DOHH2 (cell line): ENCODE measurements around the gene PPM1H.
A peak's percentile ranks its signal among the peaks of the same experiment; 100 is the strongest.

Experiments
- H3F3A ChIP-seq: fragments of 200-600 bp; sonication (generic), shearing (Covaris generic); 2 replicates; pipeline ENCODE4 v1.6.0; 2016; ENCODE audit warnings: antibody characterized with exemption, mild to moderate bottlenecking; ENCODE audit not compliant: control insufficient read depth, insufficient read depth
- H3K27ac ChIP-seq: fragments of 200-600 bp; sonication (generic); 2 replicates; pipeline ENCODE4 v1.5.1; 2014; ENCODE audit warnings: low read depth, mild to moderate bottlenecking, low read length, moderate library complexity
- H3K27me3 ChIP-seq: fragments of 200-600 bp; sonication (generic); 2 replicates; pipeline ENCODE4 v1.6.1; 2014; ENCODE audit warnings: mild to moderate bottlenecking, low read length, mixed read lengths; ENCODE audit not compliant: control insufficient read depth
- H3K36me3 ChIP-seq: fragments of 200-600 bp; sonication (generic); 2 replicates; pipeline ENCODE4 v1.6.1; 2014; ENCODE audit warnings: mild to moderate bottlenecking, low read length, moderate library complexity, mixed read lengths; ENCODE audit not compliant: control insufficient read depth
- H3K4me1 ChIP-seq: fragments of 200-600 bp; sonication (generic); 2 replicates; pipeline ENCODE4 v1.6.1; 2014; ENCODE audit warnings: mild to moderate bottlenecking, low read length, mixed read lengths; ENCODE audit not compliant: control insufficient read depth
- H3K4me2 ChIP-seq: fragments of 200-600 bp; sonication (generic); 2 replicates; pipeline ENCODE4 v1.6.0; 2014; ENCODE audit warnings: mild to moderate bottlenecking, low read length, moderate library complexity
- H3K4me3 ChIP-seq: fragments of 200-600 bp; sonication (generic); 2 replicates; pipeline ENCODE4 v1.5.1; 2014; ENCODE audit warnings: mild to moderate bottlenecking, low read length, mixed read lengths
- H3K79me2 ChIP-seq: fragments of 200-600 bp; sonication (generic); 2 replicates; pipeline ENCODE4 v1.6.1; 2014; ENCODE audit warnings: mild to moderate bottlenecking, low read length, mixed read lengths; ENCODE audit not compliant: control insufficient read depth
- H3K9me2 ChIP-seq: fragments of 200-600 bp; sonication (generic); replicated peaks from 2 replicates; pipeline ENCODE4 v1.6.1; 2014; ENCODE audit warnings: mild to moderate bottlenecking, low read length, mixed read lengths; ENCODE audit not compliant: control insufficient read depth
- H3K9me3 ChIP-seq: fragments of 200-600 bp; sonication (generic); 2 replicates; pipeline ENCODE4 v1.6.1; 2014; ENCODE audit warnings: antibody characterized with exemption, low read length, mixed read lengths; ENCODE audit not compliant: control insufficient read depth, insufficient read depth
- H4K20me1 ChIP-seq: fragments of 200-600 bp; sonication (generic); 2 replicates; pipeline ENCODE4 v1.6.0; 2014; ENCODE audit warnings: low read depth, mild to moderate bottlenecking, antibody characterized with exemption, low read length, moderate library complexity; ENCODE audit not compliant: control insufficient read depth, insufficient read depth
- EZH2phosphoT487 ChIP-seq: fragments of 200-600 bp; sonication (generic); IDR thresholded peaks from 2 replicates; pipeline ENCODE4 v1.6.1; 2017; ENCODE audit warnings: borderline replicate concordance, mild to moderate bottlenecking, antibody characterized with exemption, low read length, moderate library complexity, mixed read lengths
- TF ChIP-seq, protein P1 (sequence below): fragments of 200-600 bp; sonication (generic); IDR thresholded peaks from one replicate; pipeline ENCODE4 v1.5.1; 2014; ENCODE audit warnings: antibody characterized with exemption, mild to moderate bottlenecking, low read depth, low read length; ENCODE audit not compliant: poor library complexity, severe bottlenecking

Gene PPM1H

DNA sequence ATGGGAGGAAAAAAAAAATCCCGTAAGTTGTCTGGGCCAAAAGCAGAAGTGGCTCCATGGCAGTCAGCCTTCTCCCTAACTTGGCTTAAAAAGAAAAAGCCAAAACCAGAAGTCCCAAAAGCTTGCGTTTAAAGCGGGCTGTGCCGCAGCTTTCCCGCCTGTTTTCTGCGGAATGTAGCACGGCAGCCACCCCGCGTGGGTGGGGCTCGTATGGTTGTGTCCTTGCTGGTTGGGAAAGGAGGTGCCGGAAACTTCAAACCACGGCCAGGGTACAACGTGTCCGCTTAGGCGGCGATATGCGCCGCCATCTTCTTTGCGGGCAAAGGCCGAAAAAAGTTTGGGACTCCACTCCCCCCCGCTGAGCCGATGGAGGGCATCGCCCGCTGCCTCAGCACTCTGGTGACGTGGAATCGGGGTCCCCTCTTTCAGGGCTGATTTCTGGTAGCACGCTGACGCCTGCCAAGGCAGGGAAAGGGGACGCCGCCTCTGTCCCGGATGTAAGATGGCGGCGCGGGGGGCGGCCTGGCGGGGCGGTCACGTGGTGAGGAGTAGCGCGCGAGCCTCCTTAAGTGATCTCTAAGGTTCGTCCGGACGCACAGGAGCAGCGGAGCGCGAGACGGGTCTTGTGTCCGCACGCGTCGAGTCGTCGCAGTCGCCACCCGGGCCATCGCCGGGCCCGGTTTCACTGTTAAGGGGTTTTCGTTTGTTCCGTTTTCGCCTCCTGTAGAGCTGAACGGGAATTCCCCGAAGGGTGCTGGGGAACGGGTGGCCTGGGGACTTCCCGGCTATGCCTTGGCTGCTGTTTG lies 332.5 kb downstream of the PPM1H start:
- peaks cover 43% of the 10 kb centered on the region for H3K4me1 ChIP-seq
- peaks cover 9% of the 10 kb centered on the region for H3F3A ChIP-seq
- peaks cover 38% of the 10 kb centered on the region for H3K79me2 ChIP-seq

DNA sequence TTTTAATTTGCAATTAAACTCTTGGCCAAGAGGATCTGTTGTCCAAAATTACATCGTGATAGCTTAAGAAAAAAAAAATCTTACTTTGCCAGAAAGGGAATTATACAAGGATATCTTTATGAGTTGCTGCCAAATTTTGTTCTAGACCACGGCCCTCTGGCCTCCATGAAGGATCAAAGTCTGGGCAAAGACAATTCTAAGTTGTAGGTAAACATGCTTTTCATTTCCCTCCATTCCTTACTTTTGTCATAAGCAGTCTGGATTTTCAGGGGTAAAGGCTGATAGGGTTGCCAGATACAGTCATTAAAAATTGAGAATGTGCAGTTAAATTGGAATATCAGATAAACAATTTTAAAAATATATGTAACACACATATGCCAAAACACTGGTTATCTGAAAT lies 333.2 kb downstream of the PPM1H start:
- H3K4me2 ChIP-seq: peak overlapping the region; percentile 70
- H3K36me3 ChIP-seq: peaks cover 28% of the 10 kb centered on the region
- H4K20me1 ChIP-seq: 0 out of 2 replicates have a peak, but pooled peaks cover 4% of the 10 kb centered on the region
- peaks cover 43% of the 10 kb centered on the region for H3K4me1 ChIP-seq
- no peaks in the 10 kb centered on the region for H3K9me3 ChIP-seq
- peaks cover 32% of the 10 kb centered on the region for H3K79me2 ChIP-seq
- H3K9me2 ChIP-seq: no peaks in the 10 kb centered on the region
- H3K27me3 ChIP-seq: no peaks in the 10 kb centered on the region
- peak overlapping the region; percentile 96 for H3K27ac ChIP-seq
- peak overlapping the region; percentile 93 for H3K4me3 ChIP-seq
- TF ChIP-seq, protein P1, sequence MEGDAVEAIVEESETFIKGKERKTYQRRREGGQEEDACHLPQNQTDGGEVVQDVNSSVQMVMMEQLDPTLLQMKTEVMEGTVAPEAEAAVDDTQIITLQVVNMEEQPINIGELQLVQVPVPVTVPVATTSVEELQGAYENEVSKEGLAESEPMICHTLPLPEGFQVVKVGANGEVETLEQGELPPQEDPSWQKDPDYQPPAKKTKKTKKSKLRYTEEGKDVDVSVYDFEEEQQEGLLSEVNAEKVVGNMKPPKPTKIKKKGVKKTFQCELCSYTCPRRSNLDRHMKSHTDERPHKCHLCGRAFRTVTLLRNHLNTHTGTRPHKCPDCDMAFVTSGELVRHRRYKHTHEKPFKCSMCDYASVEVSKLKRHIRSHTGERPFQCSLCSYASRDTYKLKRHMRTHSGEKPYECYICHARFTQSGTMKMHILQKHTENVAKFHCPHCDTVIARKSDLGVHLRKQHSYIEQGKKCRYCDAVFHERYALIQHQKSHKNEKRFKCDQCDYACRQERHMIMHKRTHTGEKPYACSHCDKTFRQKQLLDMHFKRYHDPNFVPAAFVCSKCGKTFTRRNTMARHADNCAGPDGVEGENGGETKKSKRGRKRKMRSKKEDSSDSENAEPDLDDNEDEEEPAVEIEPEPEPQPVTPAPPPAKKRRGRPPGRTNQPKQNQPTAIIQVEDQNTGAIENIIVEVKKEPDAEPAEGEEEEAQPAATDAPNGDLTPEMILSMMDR: no peak
- TF ChIP-seq EZH2phosphoT487: no peak
- H3F3A ChIP-seq: peaks cover 5% of the 10 kb centered on the region

More for the DNA sequence above, 332.5 kb downstream of the PPM1H start:
- TF ChIP-seq EZH2phosphoT487: no peak
- TF ChIP-seq, protein P1: no peak
- H4K20me1 ChIP-seq: 0 out of 2 replicates have a peak, but pooled peaks cover 4% of the 10 kb centered on the region
- no peaks in the 10 kb centered on the region for H3K9me2 ChIP-seq
- H3K36me3 ChIP-seq: peaks cover 28% of the 10 kb centered on the region
- no peaks in the 10 kb centered on the region for H3K27me3 ChIP-seq
- H3K4me2 ChIP-seq: peak overlapping the region; percentile 70
- H3K27ac ChIP-seq: peak overlapping the region; percentile 96
- H3K4me3 ChIP-seq: peak overlapping the region; percentile 93
- no peaks in the 10 kb centered on the region for H3K9me3 ChIP-seq

DNA sequence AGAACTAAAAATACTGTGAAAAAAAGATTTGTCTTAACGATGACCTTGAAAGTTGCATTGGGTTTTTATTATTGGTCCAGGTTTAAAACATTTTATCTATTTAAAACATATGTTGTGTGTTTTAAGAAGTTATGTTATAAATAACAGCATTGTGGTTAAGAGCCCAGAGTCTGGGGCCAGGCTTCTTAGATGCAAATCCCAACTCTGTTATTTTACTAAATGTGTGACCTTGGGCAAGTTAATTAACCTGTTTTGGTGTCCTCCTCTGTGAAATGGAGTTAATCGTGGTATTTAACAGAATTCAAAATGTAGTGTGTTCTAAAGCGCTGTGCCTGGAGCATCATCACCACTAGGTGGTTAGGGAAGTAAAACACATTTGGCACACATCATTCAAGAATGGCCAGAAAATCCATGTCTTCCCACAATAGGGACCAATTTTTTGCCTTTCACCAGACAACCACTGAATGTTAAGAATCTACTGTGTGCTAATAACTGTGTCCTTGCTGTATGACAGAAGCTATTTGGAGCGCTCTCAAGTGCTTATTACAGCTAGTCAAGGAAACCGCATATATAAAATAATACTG lies 335.0 kb downstream of the PPM1H start:
- peaks cover 5% of the 10 kb centered on the region for H3F3A ChIP-seq
- H3K27ac ChIP-seq: no peak overlapping the region
- no peak for TF ChIP-seq EZH2phosphoT487
- TF ChIP-seq, protein P1: peak; percentile 35
- H3K36me3 ChIP-seq: peaks cover 18% of the 10 kb centered on the region
- H3K27me3 ChIP-seq: no peaks in the 10 kb centered on the region
- no peak overlapping the region for H3K4me3 ChIP-seq
- no peaks in the 10 kb centered on the region for H3K9me2 ChIP-seq
- peak overlapping the region; percentile 30 for H3K4me2 ChIP-seq
- no peaks in the 10 kb centered on the region for H3K9me3 ChIP-seq
- H3K4me1 ChIP-seq: peaks cover 35% of the 10 kb centered on the region
- H4K20me1 ChIP-seq: 0 out of 2 replicates have a peak, but pooled peaks cover 2% of the 10 kb centered on the region
- H3K79me2 ChIP-seq: peaks cover 16% of the 10 kb centered on the region
